HepG2 (cell line): ENCODE results near the gene FDPS. TPM values are rescaled to one million over a fixed set of nuclear protein-coding genes. Genes with fewer than 3 reads are reported as not detected.

Source experiments
- ARHGAP35 ChIP-seq: sonication (generic); formaldehyde crosslinking; IDR thresholded peaks from 2 replicates; pipeline ENCODE4 v1.9.0; 2022; ENCODE audit warnings: mild to moderate bottlenecking, inconsistent platforms, moderate library complexity, missing genetic modification reagents, borderline replicate concordance
- BRCA1 ChIP-seq: sonication (generic); formaldehyde crosslinking; IDR thresholded peaks from 2 replicates; pipeline ENCODE4 v1.4.0; 2020; ENCODE audit warnings: missing genetic modification reagents
- CENPX ChIP-seq: sonication (generic); formaldehyde crosslinking; IDR thresholded peaks from 2 replicates; pipeline ENCODE4 v1.9.0; 2021; ENCODE audit warnings: mild to moderate bottlenecking, missing genetic modification reagents, moderate library complexity
- FOXA3 ChIP-seq: IDR thresholded peaks from 2 replicates; pipeline ENCODE4 v1.6.1; 2016; ENCODE audit warnings: missing genetic modification reagents, missing compliant biosample characterization
- GPN1 ChIP-seq: sonication (generic); formaldehyde crosslinking; IDR thresholded peaks from 2 replicates; pipeline ENCODE4 v1.5.1; 2020; ENCODE audit warnings: missing genetic modification reagents, borderline replicate concordance
- HNF1B ChIP-seq: sonication (generic); formaldehyde crosslinking; IDR thresholded peaks from 2 replicates; pipeline ENCODE4 v1.5.1; 2020; ENCODE audit warnings: mild to moderate bottlenecking, moderate library complexity, missing genetic modification reagents
- HNRNPLL ChIP-seq: fragments of 200-400 bp; formaldehyde crosslinking; IDR thresholded peaks from 2 replicates; pipeline ENCODE4 v1.6.1; 2017; ENCODE audit warnings: mild to moderate bottlenecking, low read depth, low read length; ENCODE audit not compliant: poor library complexity, severe bottlenecking
- KMT2B ChIP-seq: IDR thresholded peaks from 2 replicates; pipeline ENCODE4 v1.6.1; 2016; ENCODE audit warnings: missing genetic modification reagents, missing compliant biosample characterization
- MEF2D ChIP-seq: sonication (generic); formaldehyde crosslinking; IDR thresholded peaks from 2 replicates; pipeline ENCODE4 v1.5.1; 2020; ENCODE audit warnings: mild to moderate bottlenecking, missing genetic modification reagents
- MTF1 ChIP-seq: sonication (generic); formaldehyde crosslinking; IDR thresholded peaks from 2 replicates; pipeline ENCODE4 v1.5.0; 2020; ENCODE audit warnings: missing genetic modification reagents
- NFIB ChIP-seq: sonication (generic); formaldehyde crosslinking; IDR thresholded peaks from 2 replicates; pipeline ENCODE4 v1.9.0; 2021; ENCODE audit warnings: missing genetic modification reagents, mild to moderate bottlenecking, borderline replicate concordance
- NFKB2 ChIP-seq: sonication (generic); formaldehyde crosslinking; IDR thresholded peaks from 2 replicates; pipeline ENCODE4 v1.4.0; 2020; ENCODE audit warnings: missing genetic modification reagents, borderline replicate concordance
- NFKBIZ ChIP-seq: IDR thresholded peaks from 2 replicates; pipeline ENCODE4 v1.6.1; 2018; ENCODE audit warnings: missing genetic modification reagents, missing compliant biosample characterization
- PCBP1 ChIP-seq: fragments of 200-400 bp; formaldehyde crosslinking; IDR thresholded peaks from 2 replicates; pipeline ENCODE4 v1.6.1; 2017; ENCODE audit warnings: mild to moderate bottlenecking, low read depth, low read length, borderline replicate concordance
- SNAPC5 ChIP-seq: sonication (generic); formaldehyde crosslinking; IDR thresholded peaks from 2 replicates; pipeline ENCODE4 v1.8.1; 2023; ENCODE audit warnings: mild to moderate bottlenecking, missing genetic modification reagents, borderline replicate concordance
- SP5 ChIP-seq: IDR thresholded peaks from 2 replicates; pipeline ENCODE4 v1.6.1; 2016; ENCODE audit warnings: low read depth, borderline replicate concordance
- TRIM22 ChIP-seq: fragments of 450-650 bp; IDR thresholded peaks from 2 replicates; pipeline ENCODE4 v1.6.1; 2017
- ZBTB49 ChIP-seq: sonication (generic); formaldehyde crosslinking; IDR thresholded peaks from 2 replicates; pipeline ENCODE4 v1.4.0; 2020; ENCODE audit warnings: missing genetic modification reagents, borderline replicate concordance
- ZNF124 ChIP-seq: sonication (generic); formaldehyde crosslinking; IDR thresholded peaks from 2 replicates; pipeline ENCODE4 v1.4.0; 2020; ENCODE audit warnings: missing genetic modification reagents
- ZNF235 ChIP-seq: sonication (generic); formaldehyde crosslinking; IDR thresholded peaks from 2 replicates; pipeline ENCODE4 v1.8.1; 2023; ENCODE audit warnings: mild to moderate bottlenecking, missing genetic modification reagents, borderline replicate concordance
- ZNF280B ChIP-seq: sonication (generic); formaldehyde crosslinking; IDR thresholded peaks from 2 replicates; pipeline ENCODE4 v1.5.0; 2020; ENCODE audit warnings: missing genetic modification reagents, mild to moderate bottlenecking, borderline replicate concordance
- ZNF547 ChIP-seq: sonication (generic); formaldehyde crosslinking; IDR thresholded peaks from 2 replicates; pipeline ENCODE4 v1.5.1; 2020; ENCODE audit warnings: mild to moderate bottlenecking, missing genetic modification reagents
- ZNF558 ChIP-seq: sonication (generic); formaldehyde crosslinking; IDR thresholded peaks from 2 replicates; pipeline ENCODE4 v1.9.0; 2022; ENCODE audit warnings: mild to moderate bottlenecking, missing genetic modification reagents, borderline replicate concordance
- ZNF790 ChIP-seq: sonication (generic); formaldehyde crosslinking; IDR thresholded peaks from 2 replicates; pipeline ENCODE4 v1.8.0; 2022; ENCODE audit warnings: missing genetic modification reagents, mild to moderate bottlenecking, borderline replicate concordance
- ZNF841 ChIP-seq: sonication (generic); formaldehyde crosslinking; IDR thresholded peaks from 2 replicates; pipeline ENCODE4 v1.8.1; 2023; ENCODE audit warnings: missing genetic modification reagents, borderline replicate concordance
- polyA plus RNA-seq, 8 experiments: library from polyadenylated mRNA; depleted of rRNA in 3 of 8; stranded (reverse) in 7 of 8; unstranded in 1 of 8; fragments of >200 nt; fragmentation: Illumina TruSeq in 4 of 8; extraction: Trizol in 4 of 8; gene quantifications; 2 replicates each; pipeline versions ENCODE4 v1.2.1 to v1.2.3, GENCODE V29; 2011 to 2016; ENCODE audit warnings: low read depth in 4 of 8, missing spikeins in 1 of 8, mixed read lengths in 1 of 8; ENCODE audit not compliant: insufficient read depth in 1 of 8
- total RNA-seq, 5 experiments: library from RNA; depleted of rRNA; stranded (reverse); fragments of >200 nt; fragmentation: Illumina TruSeq; extraction: Trizol; gene quantifications; 2 replicates each; pipeline ENCODE4 v1.2.3, GENCODE V29; 2016; ENCODE audit warnings: low read depth in 1 of 5

FDPS gene
- total and polyA plus RNA-seq, 2 of the 13 experiments (the other 11 are each of a cell fraction or from before 2014, with no cell fraction given): 264 to 519 TPM

- TF ChIP-seq HNRNPLL (no peak), SNAPC5 (CRISPR knock-in tag) (no peak), GPN1 (CRISPR knock-in tag) (no peak), ZNF124 (CRISPR knock-in tag) (no peak), ZBTB49 (CRISPR knock-in tag) (no peak), NFKBIZ (CRISPR knock-in tag) (no peak), PCBP1 (no peak), MTF1 (no peak), NFKB2 (CRISPR knock-in tag) (no peak), ZNF841 (CRISPR knock-in tag) (no peak), NFIB (no peak), ZNF235 (no peak), TRIM22 (no peak), SP5 (CRISPR knock-in tag) (0 out of 2 replicates have a peak, but pooled peaks have one; percentile 36), HNF1B (CRISPR knock-in tag) (no peak; the same call in 1 of the 2 replicates), ZNF790 (CRISPR knock-in tag) (no peak), FOXA3 (peak; percentile 49), ZNF280B (no peak), KMT2B (CRISPR knock-in tag) (no peak), ARHGAP35 (no peak), CENPX (CRISPR knock-in tag) (no peak), ZNF558 (CRISPR knock-in tag) (no peak), MEF2D (CRISPR knock-in tag) (0 out of 2 replicates have a peak, but pooled peaks have one; percentile 39), BRCA1 (no peak), ZNF547 (no peak)
Measured at GRCh38 chr1:155286544-155286943, 22.1 kb upstream of the FDPS start (continued).
